Chondrocyte (in vitro differentiated cells): ENCODE data around the gene CARD19. TPM values are rescaled to one million over a fixed set of nuclear protein-coding genes. Genes with fewer than 3 reads are reported as not detected.

ENCODE experiments used
- DNase-seq: peaks from one replicate; pipeline ENCODE4 v3.0.0; 2021; ENCODE audit warnings: mixed read lengths, low spot score
- H3K27ac Mint-ChIP-seq: one replicate; pipeline ENCODE4 v1.8.0; 2021; ENCODE audit warnings: mild to moderate bottlenecking, moderate library complexity, mixed read lengths; ENCODE audit not compliant: unreplicated experiment
- H3K27me3 Mint-ChIP-seq: 2 replicates; pipeline ENCODE4 v1.8.0; 2021; ENCODE audit warnings: low read depth, mixed read lengths
- H3K36me3 Mint-ChIP-seq: 2 replicates; pipeline ENCODE4 v1.8.0; 2021; ENCODE audit warnings: low read depth, mixed read lengths
- H3K4me1 Mint-ChIP-seq: 2 replicates; pipeline ENCODE4 v1.8.0; 2021; ENCODE audit warnings: low read depth, mild to moderate bottlenecking, mixed read lengths
- H3K4me3 Mint-ChIP-seq: one replicate; pipeline ENCODE4 v1.8.0; 2021; ENCODE audit warnings: mild to moderate bottlenecking, moderate library complexity, mixed read lengths; ENCODE audit not compliant: unreplicated experiment
- H3K9me3 Mint-ChIP-seq: 2 replicates; pipeline ENCODE4 v1.8.0; 2021; ENCODE audit warnings: low read depth, mixed read lengths
- total RNA-seq: library from RNA; stranded (reverse); gene quantifications from 3 replicates; pipeline ENCODE4 v1.2.1, GENCODE V29; 2021
- TF ChIP-seq, protein P1 (sequence below): fragments of 200-600 bp; sonication (generic); IDR thresholded peaks from 2 replicates; pipeline ENCODE4 v1.5.0; 2021; ENCODE audit warnings: antibody characterized with exemption, mild to moderate bottlenecking, moderate library complexity

The CARD19 gene
- total RNA-seq, 1 donor from 2014 or later = 40.5 TPM

DNA sequence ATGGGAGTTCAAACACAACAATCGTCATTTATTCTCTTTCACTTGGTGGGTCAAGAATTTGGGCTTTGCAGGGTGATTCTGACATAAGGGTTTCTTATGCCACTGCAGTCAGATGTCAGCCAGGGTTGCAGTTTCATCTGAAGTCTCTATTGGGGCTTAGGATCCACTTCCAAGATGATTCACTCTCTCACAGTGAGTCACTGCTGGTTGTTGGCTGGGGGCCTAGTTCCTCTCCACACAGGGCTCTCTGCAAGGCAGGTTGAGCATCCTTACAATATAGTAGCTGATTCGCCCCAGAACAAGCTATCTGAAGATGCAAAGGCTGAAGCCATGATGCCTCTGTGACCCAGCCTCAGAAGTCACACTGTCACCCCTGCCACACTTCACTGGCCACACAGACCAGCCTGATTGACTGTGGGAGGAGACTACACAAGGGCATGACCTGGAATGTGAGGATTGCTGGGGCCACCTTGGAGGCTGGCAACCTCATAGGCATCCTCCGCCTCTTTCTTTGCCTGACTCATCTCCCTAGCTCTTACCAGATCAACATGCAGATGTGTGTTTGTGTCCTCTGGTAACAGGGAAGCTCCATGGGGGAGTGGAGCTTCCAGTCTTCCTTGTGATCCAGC lies 4.5 kb upstream of the CARD19 start:
- DNase-seq = peak; percentile 33
- Mint-ChIP-seq H3K4me1 (peaks cover 15% of the 10 kb centered on the region), H3K9me3 (peaks cover 12% of the 10 kb centered on the region), H3K36me3 (peaks cover 4% of the 10 kb centered on the region), H3K27me3 (no peaks in the 10 kb centered on the region), H3K27ac (peak overlapping the region; percentile 45), H3K4me3 (no peak overlapping the region)
- TF ChIP-seq, protein P1, sequence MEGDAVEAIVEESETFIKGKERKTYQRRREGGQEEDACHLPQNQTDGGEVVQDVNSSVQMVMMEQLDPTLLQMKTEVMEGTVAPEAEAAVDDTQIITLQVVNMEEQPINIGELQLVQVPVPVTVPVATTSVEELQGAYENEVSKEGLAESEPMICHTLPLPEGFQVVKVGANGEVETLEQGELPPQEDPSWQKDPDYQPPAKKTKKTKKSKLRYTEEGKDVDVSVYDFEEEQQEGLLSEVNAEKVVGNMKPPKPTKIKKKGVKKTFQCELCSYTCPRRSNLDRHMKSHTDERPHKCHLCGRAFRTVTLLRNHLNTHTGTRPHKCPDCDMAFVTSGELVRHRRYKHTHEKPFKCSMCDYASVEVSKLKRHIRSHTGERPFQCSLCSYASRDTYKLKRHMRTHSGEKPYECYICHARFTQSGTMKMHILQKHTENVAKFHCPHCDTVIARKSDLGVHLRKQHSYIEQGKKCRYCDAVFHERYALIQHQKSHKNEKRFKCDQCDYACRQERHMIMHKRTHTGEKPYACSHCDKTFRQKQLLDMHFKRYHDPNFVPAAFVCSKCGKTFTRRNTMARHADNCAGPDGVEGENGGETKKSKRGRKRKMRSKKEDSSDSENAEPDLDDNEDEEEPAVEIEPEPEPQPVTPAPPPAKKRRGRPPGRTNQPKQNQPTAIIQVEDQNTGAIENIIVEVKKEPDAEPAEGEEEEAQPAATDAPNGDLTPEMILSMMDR = no peak

DNA sequence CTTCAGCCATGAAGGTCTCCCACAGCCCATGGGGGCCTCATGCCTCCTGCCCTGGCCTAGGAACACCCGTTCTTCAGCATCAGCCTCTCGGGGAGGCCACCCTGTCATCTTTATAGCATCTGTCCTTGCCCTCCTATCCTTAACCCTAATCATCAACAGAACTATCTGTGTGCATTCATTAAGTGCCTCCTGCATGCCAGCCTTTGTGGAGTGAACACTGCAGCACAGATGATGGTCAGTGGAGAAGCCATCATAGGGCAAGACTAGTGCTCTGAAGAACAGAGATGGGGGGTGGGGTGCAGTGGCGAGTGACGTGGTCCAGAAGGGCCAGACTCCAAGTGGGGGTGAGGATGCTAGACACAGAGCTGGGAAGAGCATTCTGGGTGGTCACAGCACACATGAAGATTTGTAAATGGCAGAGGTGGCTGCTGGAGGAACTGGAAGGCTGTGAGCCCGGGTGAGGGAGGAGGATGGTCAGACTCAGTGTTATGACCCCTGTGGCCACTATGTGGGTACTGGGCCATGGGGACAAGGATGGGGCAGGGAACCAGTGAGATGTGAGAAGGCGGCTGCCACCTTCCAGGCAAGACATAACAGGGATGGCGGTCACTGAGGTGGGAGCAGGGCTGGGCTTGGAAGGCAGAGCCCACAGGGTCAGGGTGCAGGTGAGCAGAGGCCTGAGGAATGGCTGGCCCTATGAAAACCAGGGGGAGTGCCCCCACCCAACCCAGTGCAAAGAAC lies 3.6 kb upstream of the CARD19 start:
- peaks cover 12% of the 10 kb centered on the region for H3K9me3 Mint-ChIP-seq
- no peak overlapping the region for H3K4me3 Mint-ChIP-seq
- TF ChIP-seq, protein P1 = no peak
- no peaks in the 10 kb centered on the region for H3K27me3 Mint-ChIP-seq
- peaks cover 4% of the 10 kb centered on the region for H3K36me3 Mint-ChIP-seq
- DNase-seq = peak; percentile 83
- peaks cover 24% of the 10 kb centered on the region for H3K4me1 Mint-ChIP-seq
- H3K27ac Mint-ChIP-seq = peak overlapping the region; percentile 23

DNA sequence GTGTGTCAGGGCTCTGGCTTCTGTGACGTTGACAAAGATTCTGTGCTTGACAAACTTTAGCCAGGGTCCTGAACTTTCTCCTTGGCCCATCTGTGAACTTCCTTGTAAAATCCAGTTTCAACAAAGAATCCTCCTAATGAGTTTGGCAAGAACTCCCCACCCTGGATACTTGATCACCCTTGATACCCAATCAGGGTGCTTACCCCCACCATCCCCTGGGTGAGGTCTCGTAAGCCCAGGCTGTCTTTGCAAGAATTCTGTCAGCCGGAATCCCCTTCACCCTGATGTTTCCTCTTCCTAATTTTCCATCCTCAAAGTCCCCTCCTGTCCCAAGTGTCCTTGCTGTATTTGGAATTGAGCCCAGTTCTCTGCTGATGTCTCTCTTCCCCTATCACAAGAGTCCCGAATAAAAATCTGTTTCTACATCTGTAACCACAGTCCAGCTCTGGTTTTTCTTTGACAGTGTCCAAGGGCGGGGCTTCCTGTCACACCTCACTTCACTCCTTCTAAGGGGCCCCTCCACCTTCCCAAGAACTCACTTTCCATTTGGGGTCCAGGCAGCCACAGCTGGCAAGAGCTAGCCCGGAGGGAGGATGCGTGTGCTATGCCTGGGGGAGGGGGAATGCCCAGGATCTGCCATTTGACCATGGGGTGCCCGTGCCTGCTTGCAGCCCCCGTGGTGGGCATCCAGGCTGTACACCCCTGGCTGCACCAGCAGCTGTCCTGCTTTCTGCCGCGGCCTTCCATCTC lies 2.7 kb upstream of the CARD19 start:
- Mint-ChIP-seq H3K4me3 (no peak overlapping the region), H3K27me3 (no peaks in the 10 kb centered on the region), H3K27ac (peak overlapping the region; percentile 39), H3K4me1 (peaks cover 32% of the 10 kb centered on the region), H3K36me3 (peaks cover 4% of the 10 kb centered on the region), H3K9me3 (peaks cover 12% of the 10 kb centered on the region)
- peak; percentile 7 for DNase-seq
- TF ChIP-seq, protein P1 = no peak

DNA sequence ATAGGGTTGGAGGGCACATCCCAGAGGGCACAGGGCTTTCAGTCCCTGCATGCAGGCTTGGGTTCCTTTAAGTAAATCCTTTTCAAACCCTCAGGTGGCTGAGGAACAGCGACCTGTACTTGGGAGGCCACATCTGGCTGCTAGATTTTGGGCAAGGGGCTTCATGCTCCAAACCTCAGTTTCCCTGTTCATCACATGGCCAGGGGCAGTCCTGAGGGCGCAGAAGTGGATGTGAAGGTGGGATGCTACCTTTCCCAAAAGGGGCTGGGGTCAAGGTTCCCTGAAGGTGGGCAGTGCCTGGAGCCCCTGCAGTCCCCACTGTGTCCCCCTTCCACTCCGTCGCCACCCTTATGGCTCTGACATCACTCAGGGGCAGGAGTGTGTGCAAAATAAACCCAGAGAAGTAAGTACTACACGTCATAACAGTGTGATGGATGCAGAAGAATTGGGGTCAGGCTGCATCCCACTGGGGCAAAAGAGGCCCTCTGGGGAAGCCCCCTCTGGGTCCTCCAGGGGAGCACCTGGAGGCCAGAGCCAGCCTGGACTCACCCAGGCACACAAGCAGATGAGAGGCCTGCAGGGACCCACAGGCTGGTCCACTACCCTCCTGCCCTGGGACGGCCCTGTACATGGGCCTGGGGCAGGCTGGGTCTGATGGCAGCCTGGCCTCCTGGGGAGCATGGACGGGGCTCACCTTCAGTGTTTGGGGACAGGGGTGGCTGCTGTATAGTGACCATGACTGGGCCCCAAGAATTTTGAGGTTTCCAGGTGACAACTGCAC lies 1.9 kb upstream of the CARD19 start:
- Mint-ChIP-seq H3K4me3 (peak overlapping the region; percentile 64), H3K27me3 (no peaks in the 10 kb centered on the region), H3K36me3 (peaks cover 4% of the 10 kb centered on the region), H3K4me1 (peaks cover 39% of the 10 kb centered on the region), H3K27ac (peak overlapping the region; percentile 88), H3K9me3 (peaks cover 12% of the 10 kb centered on the region)
- peak; percentile 78 for DNase-seq
- TF ChIP-seq, protein P1 = no peak
